Ishikawa (cell line): ENCODE measurements around the gene CTNNB1.

ENCODE experiments used
- EP300 ChIP-seq: IDR thresholded peaks from 2 replicates; pipeline ENCODE4 v1.6.1; 2012; ENCODE audit warnings: borderline replicate concordance
- RAD21 ChIP-seq: IDR thresholded peaks from 2 replicates; pipeline ENCODE4 v1.6.1; 2012; ENCODE audit warnings: low read depth
- REST ChIP-seq: IDR thresholded peaks from 2 replicates; pipeline ENCODE4 v1.6.1; 2012; ENCODE audit warnings: low read depth, mild to moderate bottlenecking
- TCF12 ChIP-seq: IDR thresholded peaks from 2 replicates; pipeline ENCODE4 v1.6.1; 2012; ENCODE audit warnings: low read depth
- TF ChIP-seq, protein P1 (sequence below): IDR thresholded peaks from 2 replicates; pipeline ENCODE4 v1.6.1; 2012

- TF ChIP-seq EP300, result no peak
- no peak for TF ChIP-seq REST
- no peak for TF ChIP-seq RAD21
- TF ChIP-seq TCF12, result no peak
- TF ChIP-seq, protein P1, sequence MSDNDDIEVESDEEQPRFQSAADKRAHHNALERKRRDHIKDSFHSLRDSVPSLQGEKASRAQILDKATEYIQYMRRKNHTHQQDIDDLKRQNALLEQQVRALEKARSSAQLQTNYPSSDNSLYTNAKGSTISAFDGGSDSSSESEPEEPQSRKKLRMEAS, result no peak
Observed at GRCh38 chr3:41251593-41251992, 52.3 kb downstream of the CTNNB1 start.
